NCI-H1694 treated with DMSO at 0.1 percent for 48 hours (cell line): Measurements from ENCODE around the gene COL9A3.

Experiments
- DNase-seq: peaks from one replicate; lab custom pipeline; 2025; lab: John Stamatoyannopoulos, UW

The COL9A3 gene

GRCh38 chr20:62880147-62880934 lies 63.5 kb downstream of the COL9A3 start:
- no peak for DNase-seq

GRCh38 chr20:62880935-62881661 lies 64.2 kb downstream of the COL9A3 start:
- no peak for DNase-seq

GRCh38 chr20:62881662-62882395 lies 65.0 kb downstream of the COL9A3 start:
- no peak for DNase-seq

GRCh38 chr20:62882426-62882825 lies 65.6 kb downstream of the COL9A3 start:
- no peak for DNase-seq

GRCh38 chr20:62884556-62884955 lies 67.7 kb downstream of the COL9A3 start:
- DNase-seq = no peak

- no peak for DNase-seq
Observed at GRCh38 chr20:62885046-62885895, 68.4 kb downstream of the COL9A3 start.

GRCh38 chr20:62885896-62886708 lies 69.3 kb downstream of the COL9A3 start:
- DNase-seq = no peak

- no peak for DNase-seq
Observed at GRCh38 chr20:62886709-62887058, 69.8 kb downstream of the COL9A3 start.

- peak; percentile 27 for DNase-seq
Observed at GRCh38 chr20:62887152-62887859, 70.5 kb downstream of the COL9A3 start.

- no peak for DNase-seq
Observed at GRCh38 chr20:62887860-62888239, 71.0 kb downstream of the COL9A3 start.

GRCh38 chr20:62888406-62888805 lies 71.6 kb downstream of the COL9A3 start:
- no peak for DNase-seq

- no peak for DNase-seq
Observed at GRCh38 chr20:62888910-62889309, 72.1 kb downstream of the COL9A3 start.

GRCh38 chr20:62889411-62889810 lies 72.6 kb downstream of the COL9A3 start:
- DNase-seq = no peak

GRCh38 chr20:62889871-62890270 lies 73.0 kb downstream of the COL9A3 start:
- no peak for DNase-seq

GRCh38 chr20:62890444-62890843 lies 73.6 kb downstream of the COL9A3 start:
- no peak for DNase-seq
